NCI-H2227 (cell line): Measurements from ENCODE around the gene ISG20L2.

Experiments used
- DNase-seq: peaks from one replicate; lab custom pipeline; 2025; ENCODE audit not compliant: unreplicated experiment; lab: John Stamatoyannopoulos, UW

Gene ISG20L2

DNA sequence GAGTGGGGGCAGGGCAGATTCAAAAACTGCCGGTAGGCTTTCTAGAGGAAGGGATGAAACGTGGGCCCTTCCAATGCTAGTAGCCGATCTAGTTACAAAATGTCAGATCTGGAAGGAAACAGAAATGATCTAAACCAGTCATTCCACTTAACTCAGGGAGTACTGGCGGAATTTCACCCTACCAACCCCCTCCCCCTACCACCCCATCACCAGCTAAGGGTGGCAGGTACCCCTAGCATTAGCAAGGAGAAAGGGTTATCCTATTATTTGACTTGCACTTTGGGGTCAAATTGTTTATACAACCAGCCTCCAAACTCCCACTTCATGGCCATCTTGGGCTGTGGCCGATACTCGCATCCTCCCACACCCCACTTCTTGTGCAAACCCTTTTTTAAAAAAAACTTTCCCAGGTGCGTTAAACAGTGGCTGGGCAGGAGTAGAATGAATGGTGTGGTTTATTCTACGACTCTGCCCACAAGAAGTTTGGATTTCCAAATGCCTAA, 13.0 kb upstream of the ISG20L2 start:
- DNase-seq = no peak

DNA sequence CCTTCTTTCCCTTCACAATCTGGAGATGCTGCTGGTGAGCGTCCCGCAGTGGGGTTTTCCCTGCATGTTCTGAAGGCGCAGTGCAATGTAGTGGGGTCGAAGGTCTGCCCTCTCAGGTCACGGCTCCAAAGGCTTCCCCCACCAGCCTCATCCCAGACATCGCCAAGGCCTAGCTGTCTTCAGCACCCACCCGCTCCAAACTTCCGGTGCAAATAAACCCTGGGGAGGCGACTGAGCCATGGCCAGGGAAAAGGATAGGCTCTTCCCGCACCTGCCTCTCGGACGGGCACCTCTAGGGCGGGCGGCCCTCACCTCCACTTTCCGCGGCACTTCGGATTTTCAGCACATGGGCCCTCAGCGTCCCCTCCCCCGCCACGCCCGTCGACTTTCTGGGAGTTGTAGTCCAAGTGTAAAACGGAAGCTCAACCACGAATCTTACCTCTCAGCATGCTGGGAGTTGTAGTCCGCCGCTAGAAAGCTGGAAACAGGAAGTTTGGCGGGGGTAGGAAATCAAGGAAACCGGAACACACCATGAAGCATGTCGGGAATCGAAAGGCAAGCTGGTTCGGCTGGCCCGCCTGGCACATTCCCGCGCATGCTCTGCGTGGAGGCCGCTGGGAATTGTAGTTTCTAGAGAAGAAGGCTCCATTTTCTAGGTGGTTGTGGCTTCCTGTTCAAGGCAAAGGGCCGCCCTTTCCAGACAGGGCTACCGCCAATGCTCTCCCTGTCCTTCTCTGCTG, 12.3 kb upstream of the ISG20L2 start, which contains the start of gene MRPL24:
Gene MRPL24, minus strand, starts transcription at position 348 of the 740 bp plus-strand sequence. CDS start 2,384 bp downstream, outside the sequence.
- peak; percentile 99 for DNase-seq

DNA sequence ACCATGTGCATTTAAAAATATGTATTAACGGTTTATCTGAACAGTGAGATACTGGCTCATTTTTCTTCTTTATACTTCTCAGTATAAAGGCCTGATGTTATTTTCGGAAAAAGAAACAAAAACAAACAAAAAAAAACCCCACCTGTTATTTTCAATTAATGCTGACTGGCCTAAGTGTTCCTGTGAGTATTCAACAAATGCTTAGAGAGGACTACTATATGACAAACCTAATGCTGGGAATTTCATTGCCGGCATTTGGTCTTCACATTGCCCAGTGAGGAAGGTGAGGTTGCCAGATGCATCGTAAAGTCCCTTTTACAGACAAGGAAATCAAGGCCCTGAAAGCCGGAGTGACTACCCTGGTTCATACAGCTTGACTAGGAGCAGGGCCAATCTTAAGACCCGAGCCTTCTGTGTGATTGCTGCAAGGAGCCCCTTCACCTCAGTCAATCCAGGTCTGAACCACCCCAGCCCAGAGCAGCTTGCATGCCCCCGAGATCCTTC, 11.7 kb upstream of the ISG20L2 start:
- no peak for DNase-seq

DNA sequence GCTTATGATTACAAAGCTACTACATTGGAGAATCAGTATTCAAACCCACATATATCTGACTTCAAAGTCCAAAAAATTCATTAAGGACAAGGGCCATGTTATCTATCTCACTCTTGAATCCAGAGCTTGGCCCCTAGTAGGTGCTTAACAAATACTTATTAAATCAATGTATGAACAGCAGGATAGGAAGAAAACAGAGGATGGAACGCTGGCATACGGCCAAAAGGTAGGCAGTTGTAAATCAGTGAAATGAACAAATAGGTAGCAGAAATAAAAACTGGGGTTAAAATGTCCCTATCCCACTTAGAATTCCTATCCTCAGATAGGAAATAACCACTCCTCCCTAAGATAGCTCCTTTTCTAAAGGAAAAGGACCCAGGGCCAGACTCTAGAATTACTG, 10.3 kb upstream of the ISG20L2 start:
- no peak for DNase-seq

DNA sequence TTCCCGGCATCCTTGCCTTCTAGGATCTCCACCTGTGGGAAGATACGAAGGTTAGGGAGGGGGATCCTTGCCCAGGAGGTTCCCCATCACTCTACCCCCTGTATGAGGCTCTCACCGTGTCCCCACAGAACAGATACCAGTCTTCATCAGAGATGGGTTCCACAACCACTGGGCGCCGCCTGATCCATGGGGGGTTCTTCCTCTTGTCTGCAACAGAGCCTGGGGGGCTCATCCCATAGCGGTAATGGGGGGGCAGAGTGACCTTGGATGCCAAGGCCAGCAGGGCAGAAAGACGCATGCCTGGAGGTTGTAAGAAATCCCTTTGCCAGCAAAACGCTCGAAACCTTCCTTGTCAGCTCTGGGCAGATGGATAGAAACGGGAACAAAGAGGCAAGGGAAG, 9.8 kb upstream of the ISG20L2 start:
- no peak for DNase-seq

DNA sequence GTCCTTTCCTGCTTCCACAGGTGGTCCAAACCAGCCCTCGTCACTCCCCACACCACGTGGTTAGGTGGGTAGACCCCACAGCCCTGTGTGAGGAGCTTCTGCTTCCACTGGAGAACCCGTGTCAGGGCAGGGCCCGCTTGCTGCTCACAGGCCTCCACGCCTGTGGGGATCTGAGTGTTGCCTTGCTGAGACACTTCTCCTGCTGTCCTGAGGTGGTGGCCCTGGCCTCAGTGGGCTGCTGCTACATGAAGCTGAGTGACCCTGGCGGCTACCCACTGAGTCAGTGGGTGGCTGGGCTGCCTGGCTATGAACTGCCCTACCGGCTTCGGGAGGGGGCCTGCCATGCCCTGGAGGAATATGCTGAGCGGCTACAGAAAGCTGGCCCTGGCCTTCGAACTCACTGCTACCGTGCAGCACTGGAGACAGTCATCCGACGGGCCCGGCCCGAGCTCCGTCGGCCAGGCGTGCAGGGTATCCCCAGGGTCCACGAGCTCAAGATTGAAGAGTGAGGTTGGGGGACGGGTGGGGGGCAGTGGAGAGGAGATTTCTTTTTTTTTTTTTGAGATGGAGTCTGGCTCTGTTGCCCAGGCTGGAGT, 5.5 kb upstream of the ISG20L2 start:
- no peak for DNase-seq

DNA sequence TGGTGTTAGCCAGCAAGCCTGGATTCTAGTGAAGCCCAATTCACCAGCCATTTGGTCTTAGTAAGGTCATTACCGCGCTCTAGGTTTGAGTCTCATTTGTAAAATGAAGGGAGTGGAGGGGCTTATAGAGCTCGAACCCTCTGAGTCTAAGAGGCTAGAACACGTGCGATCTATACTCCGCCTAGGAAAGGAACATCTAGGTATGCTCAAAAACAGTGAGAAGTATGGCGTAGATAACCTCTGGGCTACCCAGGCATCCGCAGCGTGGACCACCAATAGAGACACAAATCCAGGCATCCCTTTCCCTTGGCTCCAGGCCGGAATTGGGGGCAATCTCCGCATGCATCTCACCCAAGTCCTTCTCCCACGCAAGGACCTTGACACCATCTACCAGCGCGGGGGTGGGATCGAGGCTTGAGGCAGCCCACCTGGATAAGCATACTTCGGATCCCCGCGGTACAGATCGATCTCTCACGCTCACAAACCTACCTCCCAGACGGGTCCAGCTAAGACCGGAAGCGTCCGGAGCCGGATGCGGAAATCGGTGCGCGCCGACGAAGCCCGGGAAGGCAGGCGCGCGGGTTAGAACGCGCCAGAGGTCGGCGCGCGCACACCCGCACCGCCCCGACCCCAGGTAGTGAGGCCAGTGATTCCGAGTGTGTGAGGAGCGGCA, 504 bp downstream of the ISG20L2 start, which contains the start of gene METTL25B:
Gene METTL25B, plus strand, starts transcription at position 544 of the 673 bp plus-strand sequence. CDS start 636 bp downstream, outside the sequence.
- peak; percentile 93 for DNase-seq

DNA sequence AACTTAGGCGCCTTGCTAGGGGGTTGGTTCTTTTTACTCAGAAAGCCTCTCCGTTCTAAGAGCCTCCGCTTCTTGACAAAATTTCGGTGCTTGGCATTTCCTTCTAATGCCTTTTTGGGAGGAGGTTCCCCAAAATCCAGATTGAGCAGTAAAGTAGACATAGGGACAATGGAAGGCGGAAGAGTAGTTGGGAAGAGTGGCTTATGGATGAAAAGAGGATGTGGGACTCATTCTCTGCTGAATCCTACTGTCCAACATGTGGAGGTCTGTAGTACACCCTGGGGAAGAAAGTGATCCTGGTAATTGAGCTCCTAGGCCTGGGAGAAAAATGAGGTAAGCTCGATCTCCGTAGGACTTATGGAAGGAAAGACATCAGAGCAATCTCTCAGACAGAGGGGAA, 1.1 kb downstream of the ISG20L2 start:
- no peak for DNase-seq

DNA sequence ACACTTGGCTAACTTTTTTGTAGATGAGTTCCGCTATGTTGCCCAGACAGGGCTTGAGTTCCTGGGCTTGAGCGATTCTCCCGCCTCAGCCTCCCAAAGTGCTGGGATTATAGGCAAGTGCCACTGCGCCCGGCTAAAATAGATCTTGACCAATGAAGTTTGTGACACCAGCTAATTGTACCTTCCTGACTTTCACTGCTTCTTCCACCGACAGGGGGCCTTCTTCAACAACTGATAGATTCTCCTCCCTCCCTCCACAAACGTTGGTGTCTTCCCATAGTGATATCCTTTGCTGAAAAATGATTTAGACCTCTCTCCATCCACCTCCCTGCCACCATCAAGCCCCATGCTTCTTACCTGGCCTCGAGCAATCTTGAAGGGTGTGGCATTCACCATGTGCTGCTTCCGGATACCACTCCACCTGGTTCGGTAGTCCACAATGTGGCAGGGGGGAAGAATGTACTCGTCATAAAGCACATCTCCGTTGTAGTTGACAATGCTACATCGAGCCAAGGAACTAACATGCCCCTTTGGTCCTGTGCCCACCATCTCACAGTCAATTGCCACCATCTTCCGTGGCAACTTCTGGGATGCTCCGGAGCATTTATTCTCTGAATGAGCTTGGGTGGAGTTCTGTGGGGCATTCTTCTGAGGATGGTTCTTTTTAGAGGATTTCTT, 1.9 kb downstream of the ISG20L2 start:
- DNase-seq = peak; percentile 67

DNA sequence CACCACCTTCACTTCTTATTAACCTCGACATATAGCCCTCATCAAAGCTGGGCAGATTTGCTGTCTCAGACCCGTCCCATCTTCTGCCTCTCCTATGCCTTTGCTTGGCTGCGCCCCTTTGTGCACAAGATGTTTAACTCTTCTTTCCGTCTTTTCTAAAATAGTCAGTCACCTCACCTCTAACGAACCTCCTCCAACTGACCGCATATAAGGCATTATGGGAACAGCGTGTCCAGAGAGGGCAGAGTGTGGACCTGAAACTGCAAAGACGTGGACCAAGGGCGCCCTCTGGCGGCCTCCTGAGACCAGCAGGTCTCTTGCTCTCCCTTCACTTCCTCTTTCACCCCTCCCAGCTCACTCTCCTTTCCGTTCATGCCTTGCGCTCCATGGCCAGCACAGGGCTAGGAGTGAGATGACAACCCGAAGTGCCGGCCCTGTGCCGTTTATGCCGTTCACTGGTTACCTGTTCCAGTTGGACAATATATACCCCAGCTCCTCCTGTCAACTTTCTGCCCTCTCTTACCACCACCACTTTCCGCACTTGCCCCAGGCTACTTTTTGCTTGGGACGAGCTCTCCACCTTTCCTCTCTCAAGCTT, 2.8 kb downstream of the ISG20L2 start:
- peak; percentile 87 for DNase-seq

DNA sequence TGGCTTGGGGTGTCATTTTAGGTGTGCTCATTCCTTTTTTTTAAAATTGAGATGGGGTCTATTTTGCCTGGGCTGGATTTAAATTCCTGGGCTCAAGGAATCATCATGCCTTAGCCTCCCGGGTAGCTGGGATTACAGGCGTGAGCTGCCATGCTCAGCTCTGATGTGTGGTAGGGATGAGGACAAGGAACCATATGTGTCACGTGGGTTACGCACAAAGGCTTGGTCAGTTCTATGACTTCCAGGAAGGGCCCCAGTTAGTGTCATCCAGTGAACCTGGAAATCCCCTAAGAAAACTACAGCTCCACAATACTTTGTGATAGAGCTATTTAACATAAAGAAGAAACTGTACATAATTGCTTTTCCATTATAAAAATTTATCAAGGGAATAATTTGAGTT, 7.0 kb downstream of the ISG20L2 start:
- DNase-seq = no peak

DNA sequence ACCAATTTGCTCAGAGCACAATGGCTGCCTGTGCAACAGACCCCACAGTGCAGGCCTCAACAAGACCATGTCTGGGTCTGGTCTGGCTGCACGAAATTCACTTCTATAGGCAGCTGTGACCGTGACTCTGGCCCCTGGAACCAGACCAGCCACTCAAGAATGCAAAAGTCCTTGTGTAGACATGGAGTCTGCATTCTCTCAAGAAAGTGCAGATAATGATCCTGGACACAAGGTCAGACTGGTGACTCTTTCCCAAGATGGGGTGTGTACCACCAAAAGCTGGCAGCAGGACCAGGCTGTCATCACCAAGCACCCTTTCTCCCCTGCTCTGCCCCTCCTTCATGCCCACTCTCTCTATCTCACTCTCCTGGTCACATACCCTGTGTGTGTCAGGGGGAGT, 7.4 kb downstream of the ISG20L2 start:
- no peak for DNase-seq

DNA sequence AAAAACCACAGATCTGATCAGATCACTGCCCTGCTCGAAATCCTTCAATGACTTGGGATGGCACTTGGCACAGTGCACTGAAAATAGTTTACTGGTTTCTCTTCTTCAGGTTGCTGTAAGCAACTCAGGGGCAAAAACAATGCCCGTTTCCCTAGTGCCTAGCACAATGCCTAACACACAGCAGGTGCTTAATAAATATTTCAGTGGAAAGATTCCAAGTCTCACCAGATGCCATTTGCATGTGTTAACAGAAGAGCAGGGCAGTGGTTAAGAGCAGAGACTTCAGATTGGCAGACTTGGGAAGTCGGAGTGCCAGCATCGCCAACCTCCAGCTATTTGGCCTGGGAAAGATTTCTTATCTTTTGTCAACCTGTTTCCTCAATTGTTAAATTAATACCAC, 11.2 kb downstream of the ISG20L2 start:
- DNase-seq = no peak

DNA sequence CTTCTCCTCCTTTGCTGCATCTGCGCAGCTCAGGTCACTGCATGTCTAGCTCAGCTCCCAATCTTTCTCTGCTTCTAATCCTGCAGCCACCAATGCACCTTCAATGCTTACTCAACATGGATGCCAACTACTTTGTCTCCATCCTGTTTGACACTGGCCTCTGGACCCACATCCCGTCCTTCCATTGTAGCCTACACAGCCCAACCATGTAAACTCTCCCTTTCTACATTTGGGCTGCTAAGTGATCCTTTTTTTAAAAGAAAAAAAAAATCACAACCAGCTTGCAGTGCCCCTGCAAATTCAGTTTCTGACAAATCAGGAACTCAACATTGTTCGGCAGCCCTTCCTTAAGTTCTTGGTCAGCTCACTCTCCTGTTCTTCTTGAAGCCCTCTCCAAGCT, 13.7 kb downstream of the ISG20L2 start:
- DNase-seq = no peak

DNA sequence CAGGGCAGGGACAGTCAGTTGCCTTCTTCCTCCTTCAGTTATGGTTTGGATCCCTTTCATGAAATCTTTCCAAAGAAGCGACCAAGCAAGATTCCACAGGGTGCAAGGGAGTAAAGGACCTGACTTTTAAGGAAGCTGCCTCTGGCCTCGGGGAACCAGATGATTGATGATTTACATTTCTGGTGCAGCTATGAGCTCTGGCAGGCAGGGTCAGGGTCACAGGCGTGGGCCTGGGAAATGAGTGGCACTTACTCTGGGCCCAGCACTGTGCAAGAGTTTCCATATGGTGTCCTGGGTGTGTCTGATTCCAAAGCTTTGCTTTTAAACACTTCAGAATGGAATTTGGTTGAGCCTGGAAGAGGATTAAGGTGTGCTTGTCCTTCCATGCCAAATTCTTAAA, 15.9 kb downstream of the ISG20L2 start:
- DNase-seq = no peak

DNA sequence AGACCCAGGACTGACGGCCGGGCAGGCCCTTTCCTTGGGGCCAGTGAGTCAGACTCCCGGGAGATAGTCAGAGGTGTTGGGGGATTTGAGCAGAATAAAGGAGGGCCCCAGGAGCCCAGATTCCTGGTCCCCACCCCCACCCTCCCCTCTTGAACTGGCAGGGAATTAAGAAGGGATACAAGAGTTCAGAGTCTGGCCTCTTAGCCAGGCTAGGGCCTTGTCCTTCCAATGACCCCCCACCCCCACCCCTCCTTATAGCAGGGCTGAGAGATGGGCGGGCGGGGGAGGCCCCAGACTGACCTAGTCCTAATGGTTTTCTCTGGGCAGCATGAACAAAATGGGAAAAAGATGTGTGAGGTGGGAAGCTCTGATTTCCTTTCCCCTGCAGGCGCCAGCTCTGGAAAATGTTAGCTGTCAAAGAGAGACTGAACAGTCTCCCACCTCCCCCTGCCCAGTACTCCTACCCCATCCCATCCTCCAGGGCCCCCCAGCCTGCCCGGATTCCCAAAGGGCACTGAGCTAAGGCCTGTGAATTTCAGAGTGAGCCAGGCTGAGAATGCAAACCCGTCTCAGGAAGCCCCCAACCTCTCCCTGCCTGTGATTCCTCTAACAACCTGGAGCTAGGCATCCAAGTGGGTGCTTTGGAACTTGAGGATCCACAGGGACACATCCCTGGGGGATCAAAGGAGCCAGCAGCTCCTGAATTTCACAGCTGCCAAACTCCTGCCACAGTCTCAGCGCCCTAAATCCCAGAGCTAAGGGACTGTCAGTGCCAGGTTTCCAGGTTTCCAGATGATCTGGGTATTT, 17.4 kb downstream of the ISG20L2 start:
- DNase-seq = no peak

DNA sequence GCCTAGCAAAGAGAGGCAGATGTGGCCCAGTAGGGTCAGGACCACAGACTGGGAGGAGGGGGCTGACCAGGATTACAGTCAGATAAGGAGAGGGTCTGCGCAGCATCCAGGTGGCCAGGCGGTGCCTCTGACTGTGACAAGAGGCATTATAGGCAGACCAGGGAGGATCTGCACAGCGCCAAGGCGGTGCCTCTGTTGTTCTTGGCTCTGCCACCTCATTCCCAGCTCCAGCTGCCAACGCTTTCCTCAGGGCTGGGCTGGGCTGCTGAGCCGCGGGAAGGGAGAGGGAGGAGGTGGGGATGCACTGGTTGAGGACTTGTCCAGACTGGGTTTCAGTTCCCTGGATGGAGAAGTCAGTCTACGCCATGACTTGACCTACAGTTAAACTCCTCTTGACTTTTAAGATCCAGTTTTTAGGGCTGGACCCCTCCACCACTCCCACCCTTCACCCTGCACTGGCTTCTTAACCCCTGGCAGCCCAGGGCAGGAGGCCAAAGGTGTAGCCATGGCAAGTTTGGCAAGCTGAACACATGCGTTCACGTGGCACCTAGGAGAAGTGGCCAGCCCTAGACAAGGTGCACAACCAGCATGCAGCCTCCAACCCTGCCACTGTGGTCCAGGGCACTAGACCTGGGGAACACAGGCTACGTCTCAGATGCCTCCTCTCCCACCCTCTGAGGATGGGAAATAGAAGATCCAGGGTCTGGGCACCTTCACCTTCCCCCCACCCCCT, 18.6 kb downstream of the ISG20L2 start:
- DNase-seq = peak; percentile 47

DNA sequence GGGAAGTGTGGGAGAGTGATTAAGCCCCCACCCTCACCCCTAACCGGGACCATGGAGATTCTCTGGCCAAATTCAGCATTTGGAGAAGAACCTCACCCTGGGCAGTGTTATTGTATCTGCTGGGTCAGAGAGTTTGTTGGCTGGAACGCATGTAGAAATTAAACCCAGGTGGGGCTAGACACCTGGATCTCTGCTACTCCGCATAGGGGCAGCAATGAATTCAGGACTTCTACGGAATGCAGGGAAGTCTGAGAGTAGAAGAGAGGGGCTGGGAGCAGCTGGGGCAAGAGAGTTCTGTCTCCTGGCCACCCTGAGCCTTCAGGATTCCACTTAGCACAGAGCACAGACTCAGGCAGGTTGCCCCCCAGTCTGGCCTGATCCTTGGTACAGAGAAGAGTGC, 19.5 kb downstream of the ISG20L2 start:
- no peak for DNase-seq

DNA sequence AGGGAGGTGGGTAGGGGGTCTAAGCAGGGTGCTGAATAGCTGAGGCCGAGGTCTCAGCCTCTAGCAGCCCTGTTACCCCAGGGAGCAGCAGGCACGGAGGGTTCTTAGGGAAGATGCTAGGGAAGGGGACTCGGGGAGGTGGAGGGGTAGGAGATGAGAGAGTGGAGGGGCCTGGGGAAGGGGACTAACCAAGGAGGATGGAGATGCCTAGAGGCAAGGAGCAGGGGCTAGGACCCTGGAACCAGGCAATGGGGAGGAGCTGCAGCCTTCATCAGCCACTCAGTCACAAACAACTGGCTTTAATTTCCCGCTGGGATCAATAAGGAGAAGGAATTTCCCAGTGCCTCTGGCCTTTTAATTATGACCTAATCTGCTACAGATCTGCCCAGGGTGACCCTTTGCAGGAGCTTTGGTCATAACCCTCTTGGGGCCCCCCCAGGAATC, 20.3 kb downstream of the ISG20L2 start:
- no peak for DNase-seq
